HG03442 (cell line): ENCODE results near the gene STAT5B.
"Not testable (repeated sequence)": the region's sequence is repeated elsewhere in the genome, so short reads cannot be mapped to it uniquely, and the experiment has no call there.

Source experiments
- ATAC-seq: cut with Tn5 transposase; IDR thresholded peaks from one replicate; pipeline ENCODE4 v1.9.1; 2021; ENCODE audit warnings: mild to moderate bottlenecking, moderate library complexity; ENCODE audit not compliant: unreplicated experiment

STAT5B gene

GRCh38 chr17:42241871-42242270 lies 34.3 kb downstream of the STAT5B start:
- ATAC-seq = no peak

DNA sequence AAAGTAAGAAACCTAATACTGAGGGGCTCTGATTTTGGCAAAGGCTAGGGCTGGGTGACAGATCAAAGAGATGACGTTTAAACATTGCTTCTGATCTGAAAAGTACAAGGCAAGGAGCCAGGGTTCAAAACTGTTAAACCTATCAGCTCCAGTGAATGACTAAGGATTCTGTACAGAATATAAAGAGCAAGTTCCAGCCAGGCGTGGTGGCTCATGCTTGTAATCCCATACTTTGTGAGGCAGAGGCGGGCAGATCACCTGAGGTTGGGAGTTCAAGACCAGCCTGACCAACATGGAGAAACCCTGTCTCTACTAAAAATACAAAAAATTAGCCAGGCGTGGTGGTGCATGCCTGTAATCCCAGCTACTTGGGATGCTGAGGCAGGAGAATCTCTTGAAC lies 35.3 kb downstream of the STAT5B start:
- ATAC-seq = not testable (repeated sequence)

- ATAC-seq = no peak
Observed at GRCh38 chr17:42240201-42240600, 36.0 kb downstream of the STAT5B start.

GRCh38 chr17:42239576-42239975 lies 36.6 kb downstream of the STAT5B start:
- not testable (repeated sequence) for ATAC-seq

DNA sequence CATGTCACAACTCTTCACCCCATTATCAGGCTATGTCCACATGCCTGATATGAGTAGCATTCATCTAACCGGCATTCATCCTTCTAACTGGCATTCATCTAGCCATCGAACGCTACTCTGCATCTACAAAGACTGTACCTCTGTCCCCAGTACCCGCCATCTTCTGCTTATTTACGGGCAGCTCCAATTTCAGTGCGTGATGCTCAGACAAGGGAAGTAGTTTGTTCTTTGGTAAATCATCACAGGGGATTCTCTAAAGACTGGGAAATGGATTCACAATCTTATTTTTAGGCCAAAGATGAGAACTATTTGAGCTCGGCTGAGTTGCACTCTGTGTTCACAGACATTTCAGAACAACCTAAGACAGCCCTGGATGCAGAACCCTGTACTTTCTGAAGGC lies 39.4 kb downstream of the STAT5B start:
- no peak for ATAC-seq

DNA sequence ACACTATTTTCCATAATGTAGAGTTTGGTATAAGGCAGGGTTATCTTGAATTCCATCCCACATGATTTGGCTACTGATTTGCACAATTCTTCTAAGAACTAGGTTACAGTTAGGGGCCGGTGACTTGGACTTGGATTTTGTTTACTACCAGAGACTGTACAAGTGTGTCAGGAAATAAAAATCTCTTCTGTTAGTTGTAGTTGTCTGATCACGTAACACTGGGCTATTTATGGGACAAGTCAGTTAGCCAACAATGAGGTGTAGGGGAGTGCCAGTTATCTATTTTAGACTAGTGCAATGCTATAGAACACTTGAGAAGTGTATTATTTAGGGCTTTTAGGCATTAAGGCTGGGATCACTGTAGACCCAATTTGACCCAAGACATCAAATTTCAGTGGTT lies 42.2 kb downstream of the STAT5B start:
- ATAC-seq = no peak

- ATAC-seq = no peak
Observed at GRCh38 chr17:42233156-42233555, 43.0 kb downstream of the STAT5B start.

GRCh38 chr17:42230225-42230624 lies 46.0 kb downstream of the STAT5B start:
- ATAC-seq = no peak

DNA sequence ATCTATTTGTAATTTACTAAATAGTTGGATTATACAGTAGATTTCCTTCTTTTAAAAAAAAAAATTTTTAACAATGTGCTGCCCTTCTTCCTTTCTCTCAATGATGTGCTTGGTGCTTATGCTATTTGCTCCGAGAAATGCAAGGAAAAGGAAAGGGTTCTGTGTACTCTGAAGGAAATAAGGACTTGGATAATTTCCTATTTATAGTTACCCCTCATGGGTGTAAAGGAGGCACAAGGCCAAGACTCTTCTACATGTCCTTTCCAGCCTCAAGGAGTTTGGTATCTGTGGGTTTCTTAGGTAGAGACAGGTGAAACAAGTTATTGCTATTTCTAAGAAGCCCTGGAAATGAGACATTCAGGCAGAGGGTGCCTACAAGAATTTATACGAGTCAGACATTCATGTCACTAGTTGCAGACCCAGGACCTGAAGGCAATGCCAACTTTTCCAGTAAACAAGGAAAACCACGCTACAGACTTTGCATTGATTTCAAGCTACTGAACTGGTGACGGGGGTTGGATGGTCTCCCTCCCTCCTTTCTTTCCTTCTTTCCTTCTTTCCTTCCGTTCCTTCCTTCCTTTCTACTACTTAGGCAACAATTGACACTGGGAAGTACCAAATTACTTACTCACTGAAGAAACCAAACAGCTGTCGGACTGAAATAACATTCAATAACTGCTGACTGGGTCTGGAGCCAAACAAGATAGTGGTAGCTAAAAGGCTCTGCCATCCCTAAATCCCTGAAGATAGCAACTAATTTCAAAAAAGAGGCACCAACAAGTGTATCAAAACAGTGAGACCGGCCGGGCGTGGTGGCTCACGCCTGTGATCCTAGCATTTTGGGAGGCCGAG lies 48.1 kb downstream of the STAT5B start:
- ATAC-seq = no peak

GRCh38 chr17:42225646-42226045 lies 50.5 kb downstream of the STAT5B start:
- ATAC-seq = no peak

DNA sequence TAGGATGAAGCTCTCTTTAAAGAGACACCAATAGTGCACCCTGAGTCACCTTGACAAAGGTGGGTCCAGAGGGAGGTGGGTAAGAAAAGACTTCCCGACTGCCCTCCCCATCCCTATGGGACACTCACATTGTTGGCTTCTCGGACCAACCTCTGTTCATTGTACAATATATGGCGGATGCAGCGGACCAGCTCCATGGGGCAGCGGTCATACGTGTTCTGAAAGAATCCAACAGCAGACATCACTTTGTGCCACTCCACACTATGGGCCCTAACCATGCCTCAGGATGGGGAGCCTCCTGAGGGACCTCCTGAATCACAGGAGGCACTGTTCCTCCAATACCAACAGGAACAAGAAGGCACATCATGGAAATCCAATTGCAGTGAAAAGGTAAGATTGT lies 51.5 kb downstream of the STAT5B start:
- no peak for ATAC-seq

GRCh38 chr17:42221886-42222745 lies 54.1 kb downstream of the STAT5B start:
- no peak for ATAC-seq

GRCh38 chr17:42219280-42219679 lies 56.9 kb downstream of the STAT5B start:
- not testable (repeated sequence) for ATAC-seq

- no peak for ATAC-seq
Observed at GRCh38 chr17:42214156-42214555, 62.0 kb downstream of the STAT5B start.

- no peak for ATAC-seq
Observed at GRCh38 chr17:42212382-42212781, 63.8 kb downstream of the STAT5B start.

DNA sequence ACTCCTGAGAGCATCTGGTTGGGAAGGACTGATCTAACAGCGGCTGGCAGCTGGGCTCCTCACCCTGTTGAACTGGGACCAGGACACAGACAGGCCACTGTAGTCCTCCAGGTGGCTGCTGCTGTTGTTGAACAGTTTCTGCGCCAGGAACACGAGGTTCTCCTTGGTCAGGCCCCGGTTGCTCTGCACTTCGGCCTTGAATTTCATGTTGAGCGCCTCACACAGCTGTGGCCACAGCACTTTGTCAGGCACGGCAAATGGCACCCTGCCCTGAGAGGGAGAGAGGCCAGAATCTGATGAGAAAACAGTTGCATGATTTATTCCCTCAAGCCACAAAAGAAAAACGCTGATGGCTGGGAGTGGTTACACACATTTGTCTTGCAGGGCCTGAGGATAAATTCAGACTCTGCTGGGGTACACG lies 64.3 kb downstream of the STAT5B start:
- not testable (repeated sequence) for ATAC-seq

DNA sequence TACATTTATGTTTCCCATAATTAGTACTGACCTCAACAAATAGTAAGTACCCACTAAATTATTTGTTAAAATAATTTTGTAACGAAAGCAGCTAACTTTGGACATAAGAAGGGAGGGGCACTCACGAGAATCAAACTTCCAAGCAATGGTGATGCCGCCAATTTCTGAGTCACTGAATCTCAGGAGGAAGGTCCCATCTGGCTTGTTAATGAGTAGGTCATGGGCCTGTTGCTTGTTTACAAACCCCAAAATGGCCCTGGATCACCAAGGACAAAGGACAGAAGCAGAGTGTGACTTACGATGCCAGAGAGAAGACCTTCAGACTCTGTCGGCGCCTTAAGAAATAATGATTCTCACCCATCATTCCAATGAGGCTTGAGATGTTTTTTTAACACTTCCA lies 66.1 kb downstream of the STAT5B start:
- ATAC-seq = no peak

DNA sequence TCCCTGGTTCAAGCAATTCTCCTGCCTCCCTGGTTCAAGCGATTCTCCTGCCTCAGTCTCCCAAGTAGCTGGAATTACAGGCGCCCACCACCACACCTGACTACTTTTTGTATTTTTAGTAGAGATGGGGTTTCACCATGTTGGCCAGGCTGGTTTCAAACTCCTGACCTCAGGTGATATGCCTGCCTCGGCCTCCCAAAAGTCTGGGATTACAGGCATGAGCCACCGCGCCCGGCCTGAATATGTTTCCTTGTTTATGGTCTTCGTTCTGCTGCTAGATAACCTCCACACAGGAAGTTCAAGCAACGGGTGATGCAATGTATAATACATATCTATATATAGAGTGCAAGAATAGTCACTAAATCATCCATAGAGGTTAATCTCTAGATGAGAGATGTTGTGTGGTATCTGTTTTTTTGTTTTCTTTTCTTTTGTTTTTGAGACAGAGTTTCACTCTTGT lies 70.0 kb downstream of the STAT5B start:
- ATAC-seq = not testable (repeated sequence)

DNA sequence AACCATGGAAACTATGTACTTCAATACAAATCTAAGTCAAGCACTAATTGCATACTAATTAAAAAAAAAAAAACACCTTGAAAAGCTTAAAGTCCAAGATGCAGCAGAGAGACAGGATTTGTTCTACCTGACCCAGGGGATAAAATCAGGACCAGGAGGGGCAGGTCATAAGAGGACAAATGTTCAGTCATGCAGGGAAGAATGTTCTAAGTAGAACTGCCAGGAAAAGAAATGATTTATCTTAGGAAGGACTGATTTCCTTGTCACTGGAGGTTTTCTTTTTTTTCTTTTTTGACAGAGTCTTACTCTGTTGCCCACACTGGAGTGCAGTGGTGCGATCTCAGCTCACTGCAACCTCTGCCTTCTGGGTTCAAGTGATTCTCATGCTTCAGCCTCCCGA lies 72.8 kb downstream of the STAT5B start:
- no peak for ATAC-seq

GRCh38 chr17:42202696-42203095 lies 73.5 kb downstream of the STAT5B start:
- ATAC-seq = no peak

- ATAC-seq = no peak
Observed at GRCh38 chr17:42202159-42202558, 74.0 kb downstream of the STAT5B start.

GRCh38 chr17:42201458-42201772 lies 74.8 kb downstream of the STAT5B start:
- ATAC-seq = no peak
